GM12891 (cell line): ENCODE data around the gene GMPS.
A peak's percentile ranks its signal among the peaks of the same experiment; 100 is the strongest.

Experiments
- PAX5 ChIP-seq: IDR thresholded peaks from 2 replicates; pipeline ENCODE4 v1.6.1; 2011; ENCODE audit warnings: low read length, moderate library complexity, mild to moderate bottlenecking; ENCODE audit not compliant: insufficient read depth, severe bottlenecking
- POLR2A ChIP-seq: IDR thresholded peaks from 2 replicates; pipeline ENCODE4 v1.6.1; 2011; ENCODE audit warnings: low read depth, low read length, control low read depth
- POLR2AphosphoS5 ChIP-seq: IDR thresholded peaks from 2 replicates; pipeline ENCODE4 v1.6.1; 2011; ENCODE audit warnings: low read depth, low read length, control low read depth
- POU2F2 ChIP-seq: IDR thresholded peaks from 2 replicates; pipeline ENCODE4 v1.6.1; 2011; ENCODE audit warnings: low read depth, mild to moderate bottlenecking, control low read depth, low read length, moderate library complexity
- SPI1 ChIP-seq: IDR thresholded peaks from 2 replicates; pipeline ENCODE4 v1.6.1; 2011; ENCODE audit warnings: low read depth, low read length, control low read depth
- TAF1 ChIP-seq: IDR thresholded peaks from 2 replicates; pipeline ENCODE4 v1.6.1; 2011; ENCODE audit warnings: low read depth, low read length, control low read depth

DNA sequence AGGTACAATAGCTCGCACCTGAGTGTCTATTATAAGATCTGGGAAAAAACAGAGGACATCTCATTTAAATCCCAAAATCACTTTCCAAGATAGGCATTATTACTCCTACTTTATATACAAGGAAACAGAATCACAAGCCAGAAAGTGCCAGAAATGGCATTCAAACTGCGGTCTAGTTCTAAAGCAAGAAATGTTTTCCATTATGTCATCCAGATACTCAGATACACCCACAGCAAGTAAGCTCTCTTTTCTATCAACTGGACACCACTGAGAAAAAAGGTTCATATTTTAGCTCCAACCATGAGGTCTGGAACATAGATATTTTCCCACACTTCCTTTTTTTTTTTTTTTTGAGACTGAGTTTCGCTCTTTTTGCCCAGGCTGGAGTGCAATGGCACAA, 24.3 kb upstream of the GMPS start:
- TF ChIP-seq POLR2A (no peak), TAF1 (no peak), POLR2AphosphoS5 (no peak), PAX5 (no peak), POU2F2 (no peak), SPI1 (0 out of 2 replicates have a peak, but pooled peaks have one; percentile 4)
